ENCODE measurements around the gene TBC1D9.
"Not testable (repeated sequence)": the region's sequence is repeated elsewhere in the genome, so short reads cannot be mapped to it uniquely, and the experiment has no call there.

The TBC1D9 gene

DNA sequence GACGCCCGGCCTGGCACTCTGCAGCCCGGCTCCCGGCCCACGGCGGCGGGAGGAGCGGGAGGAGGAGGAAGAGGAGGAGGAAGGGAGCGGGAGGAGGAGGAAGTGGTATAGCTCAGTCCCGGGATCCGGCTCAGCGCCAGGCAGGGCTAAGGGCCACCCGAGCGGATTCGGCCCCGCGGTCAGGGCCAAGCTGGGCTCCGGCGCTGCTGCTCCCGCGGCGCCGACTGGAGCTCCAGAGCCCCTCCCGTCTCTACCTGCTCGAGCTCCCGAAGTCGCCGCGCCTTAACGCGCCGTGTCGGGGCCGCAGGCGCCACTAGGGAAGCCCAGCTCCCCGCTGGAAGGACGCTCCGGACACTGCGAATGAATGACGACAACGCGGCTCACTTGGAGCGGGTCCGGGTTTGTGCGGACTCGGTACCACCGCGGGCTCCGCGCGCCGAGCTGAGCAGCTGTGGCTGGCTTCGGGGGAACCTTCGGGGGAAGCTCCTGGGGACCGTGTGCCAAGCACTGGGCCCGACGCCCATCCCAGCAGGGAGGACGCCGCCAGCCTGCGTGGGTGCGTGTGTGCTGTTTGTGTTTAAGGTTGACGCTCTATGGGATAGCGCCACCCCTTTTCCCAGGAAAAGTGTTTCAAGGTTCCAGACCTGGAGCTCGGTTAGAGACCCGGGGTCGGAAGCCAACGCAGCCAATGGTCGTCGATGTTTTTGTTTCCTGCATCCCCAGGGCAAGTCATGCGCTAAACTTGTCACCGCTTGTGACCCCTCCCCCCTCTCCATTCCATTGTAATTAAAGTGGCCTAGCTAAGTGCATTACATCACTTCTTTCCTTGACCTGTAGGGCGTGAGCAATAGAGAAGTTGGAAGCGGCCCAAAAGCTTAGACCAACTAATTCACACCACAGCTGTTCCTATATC, at the start of gene TBC1D9:
Gene TBC1D9 (minus strand): TSS at position 67 of the 913 bp plus-strand sequence. CDS start 340 bp downstream, outside the sequence.
- DNase-seq (ENCODE audit: low read depth in 2 of 2): no peak

DNA sequence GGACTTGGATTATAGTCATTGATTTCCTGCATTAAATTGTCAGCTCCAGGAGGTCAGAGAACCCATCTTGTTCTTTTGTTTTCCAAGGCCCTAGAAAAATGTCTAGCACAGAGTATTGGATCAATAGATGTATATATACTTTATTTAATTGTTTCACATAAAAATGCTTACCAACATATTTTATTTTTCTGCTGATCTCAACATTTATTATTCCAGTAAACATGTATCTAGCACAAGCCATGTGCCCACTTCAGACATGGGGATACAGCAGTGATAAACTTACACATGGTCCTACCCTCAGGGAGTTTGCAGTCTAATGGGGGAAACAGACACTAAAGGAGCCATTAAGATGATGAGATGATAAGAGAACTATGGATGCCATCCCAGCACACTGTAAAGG, 49.1 kb upstream of the TBC1D9 start:
- DNase-seq (ENCODE audit: low read depth in 2 of 2): no peak

DNA sequence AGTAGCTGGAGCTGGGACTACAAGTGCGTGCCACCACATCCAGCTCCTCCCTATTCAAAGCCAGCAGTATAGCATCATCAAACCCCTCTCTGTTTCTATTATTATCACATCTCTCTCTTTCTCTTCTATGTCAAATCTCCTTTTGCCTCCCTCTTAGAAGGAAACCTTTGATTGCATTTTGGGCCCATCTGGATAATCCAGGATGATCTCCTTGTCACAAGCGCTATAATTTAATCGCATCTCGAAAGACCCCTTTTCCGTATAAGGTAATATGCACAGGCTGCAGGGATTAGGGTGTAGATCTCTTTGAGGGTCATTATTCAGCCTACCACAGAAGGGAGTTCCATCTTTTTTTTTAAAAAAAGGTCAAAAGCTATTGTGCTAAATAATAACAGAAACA, 46.4 kb upstream of the TBC1D9 start:
- DNase-seq (ENCODE audit: low read depth in 2 of 2): no peak

DNA sequence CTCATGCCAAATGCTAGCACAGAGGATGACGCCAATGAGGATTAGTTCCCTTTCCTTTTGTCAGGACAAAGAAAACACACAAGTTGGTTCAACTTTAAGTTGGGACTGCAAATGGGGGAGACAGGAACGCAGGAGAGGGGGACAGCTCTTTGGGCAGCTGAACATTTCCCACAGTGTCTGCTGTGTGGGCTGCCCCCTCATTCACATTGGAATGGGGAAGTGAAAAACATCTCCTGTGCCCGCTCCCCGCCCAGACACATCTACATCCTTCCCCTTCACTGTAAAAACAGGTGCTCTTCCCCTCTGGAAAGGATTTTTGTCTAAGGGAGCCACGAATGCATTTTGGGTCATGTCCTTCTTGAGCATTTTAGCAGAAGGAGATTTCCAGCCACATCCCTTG, 44.5 kb upstream of the TBC1D9 start:
- no peak for DNase-seq (ENCODE audit: low read depth in 2 of 2)

DNA sequence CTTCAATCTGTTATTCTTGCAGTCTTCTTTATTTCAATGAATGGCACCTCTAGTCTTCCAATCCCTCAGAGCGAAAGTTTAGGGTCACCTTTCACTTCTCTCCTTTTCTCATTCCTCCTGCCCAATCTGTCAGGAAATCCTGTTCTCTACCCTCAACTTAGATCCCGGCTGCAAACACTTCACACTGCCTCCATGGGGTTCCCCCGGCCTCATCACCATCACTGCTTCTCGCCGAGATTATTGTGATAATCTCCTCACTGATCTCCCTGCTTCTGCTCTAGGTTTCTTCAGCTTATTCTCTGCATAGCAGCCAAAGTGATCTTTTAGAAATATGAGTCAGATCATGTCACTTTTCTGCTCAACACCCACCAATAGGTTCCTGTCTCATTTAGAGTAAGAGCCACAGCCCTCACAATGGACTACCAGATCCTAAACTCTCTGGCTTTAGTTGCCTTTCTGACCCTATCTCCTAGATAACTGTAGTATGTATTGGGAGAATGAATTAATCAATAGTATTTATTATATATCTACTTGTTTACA, 43.6 kb upstream of the TBC1D9 start:
- no peak for DNase-seq (ENCODE audit: low read depth in 2 of 2)

DNA sequence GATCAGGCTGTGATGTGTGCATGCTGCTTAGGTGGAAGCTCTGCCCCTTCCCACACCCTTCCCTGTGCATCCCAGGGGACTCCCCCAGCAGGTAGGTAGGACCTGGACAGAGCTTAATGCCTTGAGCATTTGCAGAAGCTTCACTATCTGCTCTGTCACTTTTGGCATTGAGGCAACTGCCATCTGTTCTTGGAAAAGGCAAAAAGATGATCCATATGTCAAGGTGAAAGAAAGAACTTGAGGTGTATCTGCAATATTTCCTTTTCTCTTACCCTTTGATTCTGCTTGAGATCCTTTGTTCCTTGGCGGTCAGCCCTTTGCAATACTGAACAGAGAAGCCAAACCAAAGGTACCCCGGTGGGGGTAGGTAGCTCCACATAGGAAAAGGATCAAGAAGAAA, 37.1 kb upstream of the TBC1D9 start:
- no peak for DNase-seq (ENCODE audit: low read depth in 2 of 2)

DNA sequence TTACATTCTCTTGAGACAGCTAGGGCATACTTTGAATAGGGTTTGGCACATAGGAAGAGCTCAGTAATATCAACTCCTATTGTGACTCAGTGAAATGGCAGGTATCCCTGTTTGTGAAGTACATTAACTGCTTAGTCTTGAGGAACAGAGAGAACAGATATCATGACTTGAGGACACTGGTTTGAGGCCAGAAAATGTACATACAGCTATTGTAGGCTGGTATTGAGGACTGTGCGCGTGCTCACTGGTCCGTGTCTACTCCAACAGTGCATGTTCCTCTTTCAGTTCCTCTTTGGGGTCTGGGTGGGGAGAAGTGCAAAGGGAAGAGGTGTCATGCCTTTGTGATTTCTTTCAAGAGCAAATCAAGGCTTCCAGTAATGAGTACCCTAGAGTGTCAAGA, 34.6 kb upstream of the TBC1D9 start:
- no peak for DNase-seq (ENCODE audit: low read depth in 2 of 2)

DNA sequence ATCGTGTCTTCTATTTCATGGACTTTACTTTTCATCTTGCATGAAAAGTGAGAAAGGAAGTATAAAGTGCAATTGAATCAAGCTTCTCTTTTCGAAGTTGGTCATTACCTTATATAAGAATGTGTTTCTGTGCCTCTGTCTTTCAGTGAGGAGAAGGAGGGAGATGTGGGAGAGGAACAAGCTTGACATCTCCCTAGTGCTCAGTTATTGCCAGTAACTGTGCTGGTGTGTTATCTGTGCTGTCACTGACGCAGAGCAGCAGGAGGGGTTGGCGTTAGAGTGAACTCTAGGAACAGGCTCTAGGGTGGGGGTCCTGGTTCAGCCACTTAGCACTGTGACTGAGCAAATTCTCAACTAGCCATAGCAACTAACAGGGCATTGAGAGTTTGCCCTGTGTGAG, 34.0 kb upstream of the TBC1D9 start:
- no peak for DNase-seq (ENCODE audit: low read depth in 2 of 2)

DNA sequence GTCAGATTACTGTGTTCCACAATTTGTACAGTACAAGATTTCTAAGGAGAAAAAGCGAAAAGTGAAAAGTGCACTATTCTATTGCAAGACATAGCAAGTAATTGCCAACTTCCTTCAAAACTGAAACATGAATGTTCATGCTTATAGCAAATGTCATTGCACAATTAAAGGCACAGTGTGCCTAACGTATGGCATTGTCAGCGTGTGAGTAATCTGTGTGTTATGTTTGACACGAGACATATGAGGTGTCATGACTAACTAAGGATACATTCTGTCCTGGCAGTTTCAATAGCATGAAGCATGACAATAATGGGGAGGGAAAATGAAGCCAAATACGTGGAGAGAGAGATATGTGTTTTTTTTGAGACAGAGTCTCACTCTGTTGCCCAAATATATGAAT, 33.6 kb upstream of the TBC1D9 start:
- no peak for DNase-seq (ENCODE audit: low read depth in 2 of 2)

DNA sequence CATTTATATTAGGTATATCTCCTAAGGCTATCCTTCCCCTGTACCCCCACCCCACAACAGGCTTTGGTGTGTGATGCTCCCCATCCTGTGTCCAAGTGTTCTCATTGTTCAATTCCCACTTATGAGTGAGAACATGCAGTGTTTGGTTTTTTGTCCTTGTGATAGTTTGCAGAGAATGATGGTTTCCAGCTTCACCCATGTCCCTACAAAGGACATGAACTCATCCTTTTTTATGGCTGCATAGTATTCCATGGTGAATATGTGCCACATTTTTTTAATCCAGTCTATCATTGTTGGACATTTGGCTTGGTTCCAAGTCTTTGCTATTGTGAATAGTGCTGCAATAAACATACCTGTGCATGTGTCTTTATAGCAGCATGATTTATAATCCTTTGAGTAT, 26.6 kb upstream of the TBC1D9 start:
- not testable (repeated sequence) for DNase-seq (ENCODE audit: low read depth in 2 of 2)

DNA sequence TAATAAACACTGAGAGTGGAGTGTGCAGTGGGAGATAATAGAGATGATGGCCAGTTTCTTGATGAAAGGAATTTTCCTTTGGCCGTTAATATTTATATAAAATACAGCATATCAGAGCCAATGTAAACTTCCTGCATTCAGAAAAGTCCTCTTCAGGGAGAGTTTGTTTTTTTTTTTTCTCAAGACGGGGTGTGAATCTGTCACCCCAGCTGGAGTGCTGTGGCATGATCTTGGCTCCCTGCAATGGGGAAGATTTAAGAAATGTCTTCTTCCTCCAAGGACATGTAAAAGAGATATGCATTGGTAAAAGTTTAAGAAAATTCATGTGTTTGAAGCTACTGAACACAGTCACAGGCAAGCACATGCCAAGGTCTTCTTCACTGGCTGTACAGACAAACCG, 25.4 kb upstream of the TBC1D9 start:
- DNase-seq (ENCODE audit: low read depth in 2 of 2): no peak

DNA sequence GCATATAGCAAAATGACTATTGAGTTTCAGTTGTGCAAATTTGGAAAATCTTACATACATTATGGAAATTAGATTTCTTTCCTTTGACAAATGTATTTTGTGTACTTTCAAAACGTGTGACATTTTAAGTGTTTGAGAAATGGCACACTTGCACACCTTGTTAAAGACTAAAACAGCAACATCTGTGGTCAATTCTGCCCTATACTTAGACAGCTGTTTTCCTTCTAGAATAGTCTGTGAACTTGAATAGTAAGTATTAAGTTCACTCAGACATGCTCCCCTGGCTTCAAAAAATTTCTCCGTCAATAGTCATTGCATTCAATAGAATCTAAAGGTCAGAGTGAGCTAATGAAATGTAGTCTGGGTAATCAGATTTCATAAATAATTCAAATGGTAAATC, 21.7 kb upstream of the TBC1D9 start:
- DNase-seq (ENCODE audit: low read depth in 2 of 2): no peak

DNA sequence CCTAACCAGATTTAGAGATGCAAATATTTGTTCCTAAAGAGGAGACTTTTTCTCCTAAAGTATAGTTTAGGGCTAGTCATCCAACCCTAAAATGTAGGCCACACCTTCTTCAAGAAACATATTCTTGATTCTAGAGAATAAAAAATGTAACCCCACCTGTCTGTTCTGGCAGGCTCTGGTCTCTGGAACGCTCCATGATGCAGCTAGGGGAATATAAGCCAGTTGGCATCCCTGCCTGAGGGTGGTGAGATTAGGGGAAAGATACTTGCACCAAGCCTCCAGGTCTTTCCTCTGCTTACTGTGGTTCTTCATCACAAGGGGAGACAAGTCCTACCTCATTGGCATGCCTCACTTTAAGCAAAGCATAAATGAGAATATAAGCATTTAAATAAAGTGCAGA, 21.2 kb upstream of the TBC1D9 start:
- DNase-seq (ENCODE audit: low read depth in 2 of 2): no peak

DNA sequence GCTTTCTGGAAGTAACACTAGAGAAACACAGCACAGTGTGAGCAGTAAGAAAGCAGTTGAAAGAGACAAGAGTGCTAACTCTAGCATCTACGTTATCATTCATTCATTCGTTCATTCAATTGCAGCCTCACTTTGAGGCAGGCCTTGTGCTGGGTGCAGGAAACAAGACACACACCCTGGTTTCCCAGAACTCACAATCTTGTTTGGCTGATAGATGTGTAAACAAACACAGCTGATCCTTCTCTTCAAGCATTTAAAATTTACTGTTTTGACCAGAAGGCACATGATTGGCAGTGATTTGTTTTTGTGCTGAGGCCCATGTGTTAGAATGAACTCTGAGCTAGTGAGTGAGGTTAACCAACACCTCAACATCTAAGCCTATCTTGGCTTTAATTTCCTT, 20.4 kb upstream of the TBC1D9 start:
- DNase-seq (ENCODE audit: low read depth in 2 of 2): no peak

DNA sequence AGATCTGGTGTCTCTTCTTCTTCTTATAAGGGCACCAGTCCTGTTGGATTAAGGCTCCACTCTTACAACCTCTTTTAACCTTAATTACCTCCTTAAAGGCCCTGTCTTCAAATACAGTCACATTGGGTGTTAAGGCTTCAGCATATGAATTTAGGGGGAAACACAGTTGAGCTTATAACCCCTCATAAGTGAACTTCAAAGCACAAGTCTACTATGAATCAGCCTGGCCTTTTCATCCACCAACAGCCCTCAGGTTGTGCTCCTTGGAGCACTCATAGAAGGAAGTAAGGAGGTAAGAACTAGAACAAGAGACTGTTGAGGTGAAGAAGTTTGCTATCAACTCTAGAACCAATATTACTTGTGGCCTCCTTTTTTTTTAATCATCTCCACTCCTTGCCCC, 18.8 kb upstream of the TBC1D9 start:
- DNase-seq (ENCODE audit: low read depth in 2 of 2): no peak

DNA sequence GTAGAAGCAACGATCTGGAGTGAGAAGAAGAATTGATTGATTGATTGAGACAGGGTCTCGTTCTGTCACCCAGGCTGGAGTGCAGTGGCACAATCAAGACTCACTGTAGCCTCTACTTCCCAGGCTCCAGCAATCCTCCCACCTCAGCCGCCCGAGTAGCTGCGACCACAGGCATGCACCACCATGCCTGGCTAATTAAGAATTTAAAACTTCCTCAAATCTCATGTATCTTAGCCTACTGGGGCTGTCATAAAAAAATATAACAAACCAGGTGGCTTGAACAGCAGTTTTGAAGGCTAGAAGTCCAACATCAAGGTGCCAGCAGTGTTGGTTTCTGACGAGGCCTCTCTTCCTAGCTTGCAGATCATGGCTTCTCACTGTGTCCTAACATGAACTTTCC, 18.3 kb upstream of the TBC1D9 start:
- DNase-seq (ENCODE audit: low read depth in 2 of 2): no peak

DNA sequence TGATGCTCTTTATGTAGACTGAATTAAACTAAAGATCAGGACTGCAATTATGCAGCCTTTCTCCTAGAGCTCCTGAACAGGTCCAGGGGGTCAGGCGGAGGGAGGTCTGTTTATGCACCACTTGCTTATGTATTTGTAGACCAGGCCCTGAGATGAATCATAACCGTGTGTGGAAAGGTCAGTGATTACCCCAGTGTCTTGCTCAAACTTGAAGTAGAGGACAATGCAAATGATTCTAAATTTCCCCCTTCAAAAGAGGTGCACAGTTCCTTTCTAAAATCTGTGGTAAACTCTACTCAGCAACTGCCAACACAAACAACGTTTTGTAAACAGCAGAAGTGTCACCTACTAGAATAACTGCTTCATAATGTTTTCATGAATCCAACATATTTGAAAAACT, 13.0 kb upstream of the TBC1D9 start:
- DNase-seq (ENCODE audit: low read depth in 2 of 2): no peak

DNA sequence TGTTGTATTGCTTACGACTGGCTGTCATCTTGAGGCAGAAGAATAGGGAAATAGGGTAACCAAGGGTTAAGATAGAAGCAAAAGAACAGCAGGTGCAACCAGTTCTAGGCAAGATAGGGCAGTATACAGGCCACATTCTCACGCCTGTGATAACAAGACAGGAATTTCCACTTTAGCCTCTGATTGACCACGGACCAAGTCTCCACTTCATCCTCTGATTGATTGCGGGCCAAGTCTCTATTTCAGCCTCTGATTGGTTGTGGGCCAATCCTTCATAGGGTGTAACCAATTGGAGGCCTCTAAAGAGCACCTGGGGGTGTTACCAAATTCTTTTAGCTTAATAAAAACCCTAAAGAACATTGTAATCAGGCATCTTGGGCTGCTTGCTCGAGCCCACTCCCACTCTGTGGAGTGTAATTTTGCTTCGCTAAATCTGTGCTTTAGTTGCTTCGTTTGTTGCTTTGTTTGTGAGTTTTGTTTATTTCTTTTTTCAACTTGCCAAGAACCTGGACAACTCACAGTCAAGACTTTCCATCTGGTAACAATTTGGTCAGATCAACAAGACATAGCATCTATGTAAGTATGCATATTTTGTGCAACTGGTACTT, 8.7 kb upstream of the TBC1D9 start:
- DNase-seq (ENCODE audit: low read depth in 2 of 2): no peak

DNA sequence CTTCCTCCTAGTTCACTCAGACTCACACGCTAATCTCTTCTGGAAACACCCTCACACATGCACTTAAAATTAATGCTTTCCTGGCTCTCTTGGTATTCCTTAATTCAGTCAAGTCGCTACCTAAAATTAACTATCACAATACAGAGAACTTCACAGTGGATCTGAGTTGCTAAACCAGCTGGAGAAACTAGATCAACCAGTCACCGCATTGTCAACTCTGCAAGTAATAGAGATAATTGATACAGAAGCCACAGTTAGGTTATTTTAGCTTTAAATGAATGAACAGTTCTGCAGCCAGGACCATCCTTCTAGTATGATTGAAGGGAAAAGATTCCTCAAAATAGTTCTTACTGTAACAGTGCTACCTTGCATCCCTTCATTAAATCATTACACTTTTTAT, 6.0 kb upstream of the TBC1D9 start:
- DNase-seq (ENCODE audit: low read depth in 2 of 2): no peak

DNA sequence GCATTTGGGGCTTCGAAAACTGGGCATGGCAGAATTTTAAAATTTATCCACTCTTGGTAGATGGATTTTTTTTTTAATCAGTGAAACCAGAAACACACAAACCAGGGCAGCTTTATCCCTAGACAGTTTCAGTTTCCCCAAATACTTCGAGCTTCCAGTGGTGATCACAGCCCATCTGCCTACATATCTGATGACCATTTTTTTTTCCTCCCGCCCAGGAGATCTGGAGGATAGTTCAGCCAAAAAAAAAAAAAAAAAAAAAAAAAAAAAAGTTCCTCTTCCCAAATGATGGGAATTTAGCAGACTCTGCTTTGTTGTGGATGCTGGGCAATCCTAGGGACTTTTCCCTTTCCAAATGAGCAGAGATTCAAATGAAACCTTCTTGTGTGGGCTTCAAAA, 1.0 kb upstream of the TBC1D9 start:
- DNase-seq (ENCODE audit: low read depth in 2 of 2): no peak

DNA sequence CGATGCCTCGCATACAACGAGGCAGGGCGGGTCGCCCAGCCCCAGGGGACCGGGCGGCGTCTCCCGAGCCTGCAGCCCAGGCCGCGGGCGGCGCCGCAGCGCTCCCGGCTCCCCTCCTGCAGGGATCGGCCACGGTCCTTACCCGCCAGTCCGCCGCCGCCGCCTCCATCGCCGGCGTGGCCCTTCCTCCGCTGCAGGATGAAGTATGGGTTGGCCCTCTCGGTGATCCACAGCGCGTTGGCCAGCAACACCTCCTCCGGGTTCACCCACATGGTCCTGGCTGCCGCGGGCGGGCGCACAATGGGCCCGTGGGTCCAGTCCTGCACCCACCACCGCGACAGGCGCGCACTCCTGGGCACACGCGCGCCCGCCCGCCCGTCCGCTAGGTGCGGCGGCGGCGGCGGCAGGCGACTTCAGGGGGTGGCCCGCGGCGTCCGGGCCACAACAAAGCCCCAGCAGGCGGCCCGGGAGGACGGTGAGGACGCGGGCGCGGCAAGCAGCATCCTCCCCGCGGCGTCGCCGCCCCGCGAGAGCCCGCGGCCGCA, 339 bp downstream of the TBC1D9 start:
- DNase-seq (ENCODE audit: low read depth in 2 of 2): no peak

DNA sequence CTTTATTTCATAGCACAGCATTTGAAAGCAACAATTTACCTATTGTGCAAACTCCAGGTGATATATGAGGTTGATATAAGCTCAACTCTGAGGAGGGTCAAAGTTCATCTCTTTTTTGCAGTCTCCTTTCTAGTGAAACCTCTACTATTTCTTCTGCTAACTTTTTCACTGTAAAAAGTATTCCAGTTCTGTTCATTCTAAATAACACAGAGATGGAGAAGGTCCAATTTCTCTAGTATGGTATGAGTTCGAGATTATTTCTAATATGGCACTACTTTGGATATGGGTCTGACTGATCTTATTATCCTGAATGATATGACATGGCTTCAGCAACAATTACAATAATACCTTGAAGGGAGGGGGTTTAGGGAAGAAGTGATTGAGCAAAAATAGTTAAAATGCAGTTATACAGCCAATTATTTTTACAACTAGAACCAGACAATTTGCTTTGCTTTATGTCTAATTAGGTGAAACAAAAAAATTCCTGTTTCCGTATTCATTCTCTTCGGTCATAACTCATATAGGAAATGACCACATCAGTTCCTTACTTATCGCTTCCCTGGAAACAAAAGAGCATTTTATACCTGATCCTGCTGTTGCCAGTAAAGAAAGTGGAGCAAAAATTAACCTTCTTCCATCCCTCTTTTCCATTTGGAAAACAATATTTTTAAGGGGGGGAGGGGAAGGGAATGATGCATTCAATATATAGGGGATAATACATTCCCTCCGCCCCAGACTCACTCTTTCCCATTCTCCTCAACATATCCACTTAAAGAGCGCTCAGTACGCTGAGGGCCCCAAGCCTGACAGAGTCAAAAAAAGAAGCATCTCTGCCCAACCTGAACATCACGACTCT, 1.0 kb downstream of the TBC1D9 start:
- no peak for DNase-seq (ENCODE audit: low read depth in 2 of 2)

All from stimulated activated CD8-positive, alpha-beta memory T cell treated with anti-CD3 and anti-CD28 coated beads, Interleukin-7, amount 100 ng/mL, for 4 hours (primary cell).